ENCODE measurements around the gene ESYT3.
"Not testable (repeated sequence)": the region's sequence is repeated elsewhere in the genome, so short reads cannot be mapped to it uniquely, and the experiment has no call there.

ESYT3 gene

DNA sequence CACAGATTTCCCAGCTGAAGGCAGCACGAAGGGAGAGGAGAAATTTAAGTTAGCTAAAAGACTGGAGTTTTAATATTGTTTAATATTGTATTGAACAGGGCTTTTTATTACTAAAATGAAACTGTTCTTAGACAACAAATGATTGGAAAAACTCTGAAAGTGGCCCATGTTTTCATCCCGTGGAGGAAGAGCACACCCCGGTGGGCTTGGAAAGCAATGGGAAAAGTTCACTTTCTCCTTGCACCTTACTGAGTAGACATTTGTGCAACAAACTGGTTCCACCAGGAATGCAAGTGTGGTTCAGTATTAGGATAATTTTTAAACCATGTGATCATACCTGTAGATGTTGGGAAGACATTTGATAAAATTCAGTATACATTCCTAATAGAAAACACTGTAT is 8.2 kb upstream of the ESYT3 start:
- Histone ChIP-seq H3K27me3 (replicated peaks; ENCODE audit: control insufficient read depth, insufficient read depth, low read length) (no peaks in the 10 kb centered on the region; the same call in 1 of the 2 replicates), H3K4me3 (replicated peaks; ENCODE audit: low read depth, low read length) (no peak overlapping the region), H3K36me3 (ENCODE audit: control insufficient read depth, insufficient read depth, low read length) (no peaks in the 10 kb centered on the region)
- TF ChIP-seq, protein P1, sequence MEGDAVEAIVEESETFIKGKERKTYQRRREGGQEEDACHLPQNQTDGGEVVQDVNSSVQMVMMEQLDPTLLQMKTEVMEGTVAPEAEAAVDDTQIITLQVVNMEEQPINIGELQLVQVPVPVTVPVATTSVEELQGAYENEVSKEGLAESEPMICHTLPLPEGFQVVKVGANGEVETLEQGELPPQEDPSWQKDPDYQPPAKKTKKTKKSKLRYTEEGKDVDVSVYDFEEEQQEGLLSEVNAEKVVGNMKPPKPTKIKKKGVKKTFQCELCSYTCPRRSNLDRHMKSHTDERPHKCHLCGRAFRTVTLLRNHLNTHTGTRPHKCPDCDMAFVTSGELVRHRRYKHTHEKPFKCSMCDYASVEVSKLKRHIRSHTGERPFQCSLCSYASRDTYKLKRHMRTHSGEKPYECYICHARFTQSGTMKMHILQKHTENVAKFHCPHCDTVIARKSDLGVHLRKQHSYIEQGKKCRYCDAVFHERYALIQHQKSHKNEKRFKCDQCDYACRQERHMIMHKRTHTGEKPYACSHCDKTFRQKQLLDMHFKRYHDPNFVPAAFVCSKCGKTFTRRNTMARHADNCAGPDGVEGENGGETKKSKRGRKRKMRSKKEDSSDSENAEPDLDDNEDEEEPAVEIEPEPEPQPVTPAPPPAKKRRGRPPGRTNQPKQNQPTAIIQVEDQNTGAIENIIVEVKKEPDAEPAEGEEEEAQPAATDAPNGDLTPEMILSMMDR (IDR thresholded peaks at IDR 0.05; ENCODE audit: insufficient read depth, low read length, poor library complexity, severe bottlenecking): peak; percentile 21
- DNase-seq (ENCODE audit: extremely low read depth, insufficient read length): no peak

DNA sequence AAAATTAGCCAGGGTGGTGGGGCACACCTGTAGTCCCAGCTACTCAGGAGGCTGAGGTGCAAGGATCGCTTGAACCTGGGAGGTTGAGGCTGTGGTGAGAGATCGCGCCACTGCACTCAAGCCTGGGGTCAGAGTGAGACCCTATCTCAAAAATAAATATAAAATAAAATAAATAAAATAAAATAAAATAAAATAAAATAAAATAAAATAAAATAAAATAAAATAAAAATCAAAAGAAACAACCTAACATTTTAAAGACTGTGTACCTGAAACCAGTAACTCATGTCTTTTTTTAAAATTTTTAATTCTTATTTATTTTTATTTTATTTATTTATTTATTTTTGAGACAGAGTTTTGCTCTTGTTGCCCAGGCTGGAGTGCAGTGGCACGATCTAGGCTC is 7.7 kb upstream of the ESYT3 start:
- H3K27me3 ChIP-seq (replicated peaks; ENCODE audit: control insufficient read depth, insufficient read depth, low read length); H3K36me3 ChIP-seq (ENCODE audit: control insufficient read depth, insufficient read depth, low read length); H3K4me3 ChIP-seq (replicated peaks; ENCODE audit: low read depth, low read length); DNase-seq (ENCODE audit: extremely low read depth, insufficient read length): not testable (repeated sequence)

DNA sequence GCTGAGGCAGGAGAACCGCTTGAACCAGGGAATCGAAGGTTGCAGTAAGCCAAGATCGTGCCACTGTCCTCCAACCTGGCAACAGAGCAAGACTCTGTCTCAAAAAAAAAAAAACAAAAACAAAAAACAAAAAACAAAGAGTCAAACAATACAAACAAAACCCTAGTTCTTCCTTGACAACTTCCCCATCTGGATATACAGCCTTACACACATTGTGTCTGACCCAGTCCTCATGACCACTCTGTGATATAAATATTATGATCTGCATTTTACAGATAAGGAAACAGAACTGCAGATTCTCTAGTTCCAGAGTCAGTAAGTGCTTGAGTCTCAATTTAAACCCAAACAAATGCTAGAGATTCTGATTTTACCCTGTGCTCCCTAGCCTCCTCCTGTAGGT is 4.8 kb upstream of the ESYT3 start:
- no peaks in the 10 kb centered on the region; the same call in none of the 2 replicates for H3K27me3 ChIP-seq (replicated peaks; ENCODE audit: control insufficient read depth, insufficient read depth, low read length)
- no peak overlapping the region for H3K4me3 ChIP-seq (replicated peaks; ENCODE audit: low read depth, low read length)
- H3K36me3 ChIP-seq (ENCODE audit: control insufficient read depth, insufficient read depth, low read length): no peaks in the 10 kb centered on the region
- DNase-seq (ENCODE audit: extremely low read depth, insufficient read length): no peak
- TF ChIP-seq, protein P1 (IDR thresholded peaks at IDR 0.05; ENCODE audit: insufficient read depth, low read length, poor library complexity, severe bottlenecking): no peak

DNA sequence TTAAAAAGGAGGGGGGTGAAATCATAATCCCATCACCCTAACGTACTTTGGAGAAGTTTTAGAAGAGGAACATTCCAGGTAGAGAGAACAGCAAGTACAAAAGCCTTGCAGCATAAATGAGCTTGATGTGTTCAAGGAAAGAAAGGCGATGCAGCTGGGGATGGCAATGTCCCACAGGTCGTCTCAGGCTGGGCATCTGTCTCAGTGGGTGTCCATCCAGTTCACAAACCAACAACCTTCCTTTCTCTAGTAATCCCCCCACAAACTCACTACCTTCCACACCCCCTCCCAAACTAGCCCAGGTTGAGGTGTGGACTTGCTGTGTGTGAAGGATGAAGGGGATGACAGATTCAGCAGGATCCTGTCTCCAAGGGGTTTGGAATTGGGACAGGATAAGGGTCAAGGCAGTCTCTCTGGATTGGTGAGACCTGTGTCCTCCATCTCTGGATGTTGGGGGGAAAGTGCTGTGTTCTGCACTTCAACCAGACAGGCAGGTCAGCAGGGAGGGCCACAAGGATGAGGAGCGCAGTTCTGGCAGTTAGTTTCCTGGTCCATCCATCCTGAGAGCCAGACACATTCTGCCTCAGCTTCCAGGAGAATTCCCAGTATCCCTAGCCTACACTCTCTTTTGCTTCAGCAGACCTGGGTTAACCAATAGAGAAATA is 1.7 kb upstream of the ESYT3 start:
- Histone ChIP-seq H3K27me3 (replicated peaks; ENCODE audit: control insufficient read depth, insufficient read depth, low read length) (peaks cover 5% of the 10 kb centered on the region), H3K4me3 (replicated peaks; ENCODE audit: low read depth, low read length) (no peak overlapping the region), H3K36me3 (ENCODE audit: control insufficient read depth, insufficient read depth, low read length) (no peaks in the 10 kb centered on the region)
- TF ChIP-seq, protein P1 (IDR thresholded peaks at IDR 0.05; ENCODE audit: insufficient read depth, low read length, poor library complexity, severe bottlenecking): no peak
- DNase-seq (ENCODE audit: extremely low read depth, insufficient read length): no peak

DNA sequence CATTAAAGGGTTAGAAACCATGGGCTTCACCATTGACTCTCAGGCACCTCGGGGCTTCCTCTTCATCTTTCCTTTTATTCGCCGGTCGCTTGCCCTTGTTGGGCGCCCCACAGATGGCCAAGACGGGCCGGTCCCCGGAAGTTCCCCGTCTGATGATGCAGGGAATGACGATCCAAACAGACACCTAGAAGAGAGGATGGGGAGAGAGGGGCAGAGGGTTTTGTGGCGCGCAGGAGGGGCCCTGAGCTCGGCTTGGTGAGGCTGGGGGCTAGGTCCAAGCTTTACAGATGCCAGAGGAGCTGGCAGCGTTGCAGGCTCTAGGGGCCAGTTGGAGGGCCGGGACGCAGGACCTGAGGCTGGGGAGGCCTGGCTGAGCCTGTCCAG is 532 bp upstream of the ESYT3 start:
- DNase-seq (ENCODE audit: extremely low read depth, insufficient read length): no peak
- Histone ChIP-seq H3K36me3 (ENCODE audit: control insufficient read depth, insufficient read depth, low read length) (no peaks in the 10 kb centered on the region), H3K27me3 (replicated peaks; ENCODE audit: control insufficient read depth, insufficient read depth, low read length) (peaks cover 6% of the 10 kb centered on the region), H3K4me3 (replicated peaks; ENCODE audit: low read depth, low read length) (no peak overlapping the region)
- TF ChIP-seq, protein P1 (IDR thresholded peaks at IDR 0.05; ENCODE audit: insufficient read depth, low read length, poor library complexity, severe bottlenecking): no peak

DNA sequence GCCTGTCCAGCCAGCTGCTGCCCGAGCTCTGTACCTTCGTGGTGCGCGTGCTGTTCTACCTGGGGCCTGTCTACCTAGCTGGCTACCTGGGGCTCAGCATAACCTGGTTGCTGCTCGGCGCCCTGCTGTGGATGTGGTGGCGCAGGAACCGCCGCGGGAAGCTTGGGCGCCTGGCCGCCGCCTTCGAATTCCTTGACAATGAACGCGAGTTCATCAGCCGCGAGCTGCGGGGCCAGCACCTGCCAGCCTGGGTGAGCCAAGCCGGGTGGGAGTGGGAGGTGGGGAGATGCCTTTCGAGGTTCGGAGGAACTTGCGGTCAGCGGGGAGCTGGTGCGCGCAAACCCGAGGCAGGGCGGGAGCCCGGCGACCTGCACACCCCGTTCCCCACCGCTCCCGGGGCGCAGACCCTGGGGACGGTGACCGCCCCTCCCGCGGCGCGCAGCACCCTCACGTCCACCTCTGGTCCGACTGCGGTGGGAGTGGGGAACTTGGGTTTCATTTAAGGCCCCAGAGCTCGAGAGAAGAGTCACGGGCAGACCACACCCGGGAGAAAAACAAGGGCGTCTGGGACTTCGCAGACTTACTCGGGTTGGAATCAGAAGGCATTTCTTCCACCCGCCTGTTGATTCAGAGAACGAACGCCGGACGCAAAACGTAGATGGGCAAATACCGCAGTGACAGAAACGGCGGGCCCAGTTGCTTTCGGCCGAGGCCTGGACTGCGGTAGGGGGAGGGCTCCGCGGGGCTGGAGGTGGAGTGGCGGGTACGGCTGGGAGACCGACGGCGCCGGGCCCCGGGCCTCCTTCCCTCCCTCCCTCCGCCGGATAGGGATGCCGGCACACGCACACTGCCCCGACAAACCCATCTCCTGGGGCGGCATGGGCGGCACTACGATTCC is 708 bp downstream of the ESYT3 start:
- TF ChIP-seq, protein P1 (IDR thresholded peaks at IDR 0.05; ENCODE audit: insufficient read depth, low read length, poor library complexity, severe bottlenecking): no peak
- H3K36me3 ChIP-seq (ENCODE audit: control insufficient read depth, insufficient read depth, low read length): no peaks in the 10 kb centered on the region
- no peak for DNase-seq (ENCODE audit: extremely low read depth, insufficient read length)
- peaks cover 6% of the 10 kb centered on the region for H3K27me3 ChIP-seq (replicated peaks; ENCODE audit: control insufficient read depth, insufficient read depth, low read length)
- H3K4me3 ChIP-seq (replicated peaks; ENCODE audit: low read depth, low read length): no peak overlapping the region

Data from GM06990 (cell line).